Neural cell (in vitro differentiated cells): ENCODE measurements around the gene PTPRT.

Source experiments
- EZH2 ChIP-seq: fragments of 200-600, 300-800 bp; shearing (Covaris generic), sonication (generic); IDR thresholded peaks from 2 replicates; pipeline ENCODE4 v1.6.1; 2014; ENCODE audit warnings: antibody characterized with exemption, low read length, borderline replicate concordance, mild to moderate bottlenecking; ENCODE audit not compliant: insufficient read depth, poor library complexity, severe bottlenecking
- POLR2AphosphoS5 ChIP-seq: IDR thresholded peaks from 2 replicates; pipeline ENCODE4 v1.6.1; 2012

- TF ChIP-seq EZH2 (no peak), POLR2AphosphoS5 (no peak)
Measured at GRCh38 chr20:42485556-42485955, 704.1 kb downstream of the PTPRT start.
